ENCODE data around the gene CIPC.

Gene CIPC

GRCh38 chr14:77155083-77155482, 57.0 kb downstream of the CIPC start:
- no peak for DNase-seq

- no peak for DNase-seq
These were observed 59.7 kb downstream of the CIPC start for GRCh38 chr14:77157740-77158139.

GRCh38 chr14:77158175-77158881, 60.3 kb downstream of the CIPC start:
- no peak for DNase-seq

GRCh38 chr14:77158882-77159255, 60.8 kb downstream of the CIPC start:
- no peak for DNase-seq

- DNase-seq = no peak
These were observed 63.0 kb downstream of the CIPC start for GRCh38 chr14:77161011-77161410.

Measured in activated CD4-positive, CD25-positive, alpha-beta regulatory T cell (primary cell).